Ishikawa (cell line): ENCODE data around the gene ACSL5.
A peak's percentile ranks its signal among the peaks of the same experiment; 100 is the strongest.

Source experiments
- CEBPB ChIP-seq: IDR thresholded peaks from 2 replicates; pipeline ENCODE4 v1.6.1; 2012
- EGR1 ChIP-seq: IDR thresholded peaks from 2 replicates; pipeline ENCODE4 v1.6.1; 2012
- EP300 ChIP-seq: IDR thresholded peaks from 2 replicates; pipeline ENCODE4 v1.6.1; 2012; ENCODE audit warnings: borderline replicate concordance
- NFIC ChIP-seq: IDR thresholded peaks from 2 replicates; pipeline ENCODE4 v1.6.1; 2012
- RAD21 ChIP-seq: IDR thresholded peaks from 2 replicates; pipeline ENCODE4 v1.6.1; 2012; ENCODE audit warnings: low read depth
- TAF1 ChIP-seq: IDR thresholded peaks from 2 replicates; pipeline ENCODE4 v1.6.1; 2012; ENCODE audit warnings: low read depth, mild to moderate bottlenecking
- TCF12 ChIP-seq: IDR thresholded peaks from 2 replicates; pipeline ENCODE4 v1.6.1; 2012; ENCODE audit warnings: low read depth
- TEAD4 ChIP-seq: IDR thresholded peaks from 2 replicates; pipeline ENCODE4 v1.6.1; 2012
- USF1 ChIP-seq: IDR thresholded peaks from 2 replicates; pipeline ENCODE4 v1.6.1; 2012
- YY1 ChIP-seq: IDR thresholded peaks from 2 replicates; pipeline ENCODE4 v1.6.1; 2012; ENCODE audit warnings: low read depth
- TF ChIP-seq, protein P1 (sequence below): IDR thresholded peaks from 2 replicates; pipeline ENCODE4 v1.6.1; 2012
- TF ChIP-seq, protein P2 (sequence below): IDR thresholded peaks from 2 replicates; pipeline ENCODE4 v1.6.1; 2012; ENCODE audit warnings: low read depth, mild to moderate bottlenecking

DNA sequence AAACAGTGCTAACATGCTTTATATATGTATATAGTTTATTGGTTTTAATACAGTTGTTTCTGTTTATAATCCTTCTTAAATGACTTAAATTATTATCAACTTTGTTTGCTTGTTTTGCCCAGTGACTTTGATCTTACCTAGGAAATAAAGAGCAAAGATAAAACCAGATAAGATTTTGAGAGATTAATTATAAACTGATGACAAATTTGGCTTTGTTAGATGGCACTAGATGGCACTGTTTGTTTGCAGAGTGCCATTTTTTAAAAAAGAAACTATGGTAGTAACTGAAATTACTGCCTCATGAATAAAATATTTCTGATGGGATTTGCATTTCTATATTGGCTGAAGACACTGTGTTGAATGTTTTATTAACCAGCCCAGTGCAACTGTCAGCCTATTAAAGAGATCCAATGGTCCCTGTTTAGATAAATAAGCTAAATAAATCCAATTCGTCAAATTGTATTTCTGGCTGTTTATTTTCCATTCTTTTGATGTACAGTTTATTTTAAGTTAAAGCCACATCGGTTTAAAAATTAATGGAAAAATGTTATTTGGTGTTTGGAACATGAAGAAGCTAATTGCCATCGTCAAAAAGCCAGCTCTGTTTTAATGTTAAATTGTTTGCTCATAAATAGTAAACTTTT is 101.8 kb downstream of the ACSL5 start:
- TF ChIP-seq YY1 (no peak), EP300 (no peak), USF1 (no peak), RAD21 (peak; percentile 48), EGR1 (no peak), TAF1 (no peak), TCF12 (no peak), TEAD4 (no peak), NFIC (no peak), CEBPB (no peak)
- TF ChIP-seq, protein P1, sequence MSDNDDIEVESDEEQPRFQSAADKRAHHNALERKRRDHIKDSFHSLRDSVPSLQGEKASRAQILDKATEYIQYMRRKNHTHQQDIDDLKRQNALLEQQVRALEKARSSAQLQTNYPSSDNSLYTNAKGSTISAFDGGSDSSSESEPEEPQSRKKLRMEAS: no peak
- TF ChIP-seq, protein P2, sequence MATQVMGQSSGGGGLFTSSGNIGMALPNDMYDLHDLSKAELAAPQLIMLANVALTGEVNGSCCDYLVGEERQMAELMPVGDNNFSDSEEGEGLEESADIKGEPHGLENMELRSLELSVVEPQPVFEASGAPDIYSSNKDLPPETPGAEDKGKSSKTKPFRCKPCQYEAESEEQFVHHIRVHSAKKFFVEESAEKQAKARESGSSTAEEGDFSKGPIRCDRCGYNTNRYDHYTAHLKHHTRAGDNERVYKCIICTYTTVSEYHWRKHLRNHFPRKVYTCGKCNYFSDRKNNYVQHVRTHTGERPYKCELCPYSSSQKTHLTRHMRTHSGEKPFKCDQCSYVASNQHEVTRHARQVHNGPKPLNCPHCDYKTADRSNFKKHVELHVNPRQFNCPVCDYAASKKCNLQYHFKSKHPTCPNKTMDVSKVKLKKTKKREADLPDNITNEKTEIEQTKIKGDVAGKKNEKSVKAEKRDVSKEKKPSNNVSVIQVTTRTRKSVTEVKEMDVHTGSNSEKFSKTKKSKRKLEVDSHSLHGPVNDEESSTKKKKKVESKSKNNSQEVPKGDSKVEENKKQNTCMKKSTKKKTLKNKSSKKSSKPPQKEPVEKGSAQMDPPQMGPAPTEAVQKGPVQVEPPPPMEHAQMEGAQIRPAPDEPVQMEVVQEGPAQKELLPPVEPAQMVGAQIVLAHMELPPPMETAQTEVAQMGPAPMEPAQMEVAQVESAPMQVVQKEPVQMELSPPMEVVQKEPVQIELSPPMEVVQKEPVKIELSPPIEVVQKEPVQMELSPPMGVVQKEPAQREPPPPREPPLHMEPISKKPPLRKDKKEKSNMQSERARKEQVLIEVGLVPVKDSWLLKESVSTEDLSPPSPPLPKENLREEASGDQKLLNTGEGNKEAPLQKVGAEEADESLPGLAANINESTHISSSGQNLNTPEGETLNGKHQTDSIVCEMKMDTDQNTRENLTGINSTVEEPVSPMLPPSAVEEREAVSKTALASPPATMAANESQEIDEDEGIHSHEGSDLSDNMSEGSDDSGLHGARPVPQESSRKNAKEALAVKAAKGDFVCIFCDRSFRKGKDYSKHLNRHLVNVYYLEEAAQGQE: no peak
